ENCODE measurements around the gene ABCC11.

The ABCC11 gene

DNA sequence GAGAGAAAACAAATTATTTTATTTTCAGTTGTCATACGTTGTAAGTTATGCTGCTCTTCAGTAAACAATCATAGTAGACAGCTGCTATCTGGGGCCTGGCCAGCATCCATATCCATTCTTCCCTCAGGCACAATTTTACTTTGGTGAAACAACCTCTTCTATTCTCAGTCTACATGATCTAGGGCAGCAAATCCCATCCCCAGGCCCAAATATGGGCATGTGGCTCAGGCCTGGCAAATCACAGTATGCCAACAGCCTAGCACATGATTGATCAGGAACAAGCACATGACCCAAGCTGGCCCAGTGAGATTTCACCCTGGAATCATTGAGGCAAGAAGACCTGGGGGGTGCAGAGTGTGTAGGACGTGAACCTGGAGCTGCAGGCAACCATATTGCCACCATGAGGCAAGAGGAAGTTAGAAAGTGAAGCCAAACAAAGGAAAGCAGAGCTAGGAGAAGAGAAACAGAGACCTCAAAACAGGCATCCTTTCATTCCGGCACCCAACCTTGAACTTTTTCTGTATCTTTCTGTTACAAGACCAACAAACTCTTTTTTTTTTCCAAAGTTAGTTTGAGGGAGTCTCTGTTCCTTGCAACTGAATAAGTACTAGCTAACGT, 81.3 kb downstream of the ABCC11 start:
- TF ChIP-seq GATA3 (IDR thresholded peaks at IDR 0.05; ENCODE audit: low read depth, low read length) (no peak), GATA2 (IDR thresholded peaks at IDR 0.05; ENCODE audit: low read depth, low read length) (no peak)

DNA sequence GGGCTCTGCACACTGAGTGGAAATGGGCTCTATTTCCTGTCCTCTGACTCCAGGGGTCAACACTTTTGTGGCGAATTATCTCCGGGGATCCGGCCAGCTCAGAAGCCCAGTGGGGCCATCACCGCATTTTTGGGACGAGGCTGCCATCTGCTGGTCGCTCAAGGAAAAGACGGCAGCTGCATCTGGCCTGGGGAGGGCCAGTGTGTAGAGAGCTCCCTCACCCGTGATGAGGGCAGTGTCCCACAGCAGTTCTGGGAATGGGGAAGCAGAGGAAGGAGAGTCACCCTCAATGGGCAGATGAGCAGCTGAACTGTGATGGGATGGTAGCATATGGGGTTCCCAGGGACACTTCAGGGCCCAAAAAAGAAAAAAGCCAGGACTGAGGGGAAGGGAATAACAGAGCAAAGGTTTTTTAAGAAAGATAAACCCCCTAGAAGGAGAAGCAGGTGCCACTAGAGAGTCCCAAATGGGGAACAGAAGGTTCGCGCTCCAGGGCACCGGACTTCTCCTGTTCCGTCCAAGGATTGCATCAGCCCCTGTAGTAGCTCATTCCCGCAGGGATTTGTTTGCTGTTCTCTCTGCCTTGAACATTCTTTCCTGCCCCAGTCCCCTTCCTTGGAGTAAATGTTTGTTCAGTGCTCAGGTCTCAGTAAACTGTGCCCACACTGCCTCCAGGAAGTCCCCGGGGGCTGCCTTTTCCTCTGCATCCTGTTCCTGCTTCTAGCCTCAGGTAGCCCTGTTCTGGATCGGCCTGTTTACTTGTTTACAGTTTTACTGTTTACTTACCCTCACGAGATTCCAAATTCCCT, 82.2 kb downstream of the ABCC11 start:
- TF ChIP-seq GATA3 (IDR thresholded peaks at IDR 0.05; ENCODE audit: low read depth, low read length) = no peak
- no peak for TF ChIP-seq GATA2 (IDR thresholded peaks at IDR 0.05; ENCODE audit: low read depth, low read length)

DNA sequence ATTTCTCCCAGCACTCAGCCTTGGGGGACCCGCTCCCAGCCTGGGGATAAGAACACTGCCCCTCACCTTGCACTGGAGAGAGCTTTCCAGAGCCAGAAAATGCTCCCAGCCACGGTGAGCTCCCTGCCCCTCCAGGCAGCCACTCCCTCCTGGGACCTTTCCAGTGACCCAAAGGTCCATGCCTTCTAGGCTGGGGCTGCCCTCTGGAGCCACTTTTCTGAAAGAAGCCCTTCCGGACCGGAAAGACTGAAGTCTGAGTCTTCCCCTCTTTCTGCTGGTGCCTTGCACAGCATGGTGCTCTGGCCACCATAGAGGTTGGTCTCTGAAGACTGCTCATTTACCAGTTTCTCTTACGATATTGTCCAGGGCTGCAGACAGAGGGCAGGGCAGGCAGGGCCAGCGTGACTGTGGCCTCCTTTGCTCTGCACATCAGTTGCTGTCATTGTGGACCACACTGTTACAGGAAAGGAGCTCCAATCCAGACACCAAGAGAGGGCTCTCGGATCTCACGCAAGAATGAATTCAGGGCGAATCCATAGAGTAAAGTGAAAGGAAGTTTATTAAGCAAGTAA, 84.4 kb downstream of the ABCC11 start:
- TF ChIP-seq GATA3 (IDR thresholded peaks at IDR 0.05; ENCODE audit: low read depth, low read length) (no peak), GATA2 (IDR thresholded peaks at IDR 0.05; ENCODE audit: low read depth, low read length) (no peak)

DNA sequence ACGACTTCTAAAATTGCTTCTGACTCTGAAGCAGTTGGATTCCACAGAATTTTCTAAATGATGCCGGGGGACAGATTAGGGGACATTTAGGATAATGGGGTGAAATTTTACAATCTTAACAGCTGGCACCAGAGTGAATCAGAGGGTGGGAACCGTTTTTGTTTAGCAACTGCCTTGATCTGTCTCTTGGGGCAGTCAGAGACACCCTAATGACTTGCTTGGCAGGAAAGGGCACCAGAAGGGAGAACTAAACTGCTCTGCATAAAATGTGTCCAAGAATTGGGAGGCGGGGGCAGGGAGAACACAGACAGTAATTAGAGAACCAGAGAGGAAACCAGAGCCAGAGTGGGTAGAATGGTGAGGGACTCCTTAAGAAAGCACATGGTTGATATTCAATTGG, 85.4 kb downstream of the ABCC11 start:
- TF ChIP-seq GATA2 (IDR thresholded peaks at IDR 0.05; ENCODE audit: low read depth, low read length) (no peak), GATA3 (IDR thresholded peaks at IDR 0.05; ENCODE audit: low read depth, low read length) (no peak)

DNA sequence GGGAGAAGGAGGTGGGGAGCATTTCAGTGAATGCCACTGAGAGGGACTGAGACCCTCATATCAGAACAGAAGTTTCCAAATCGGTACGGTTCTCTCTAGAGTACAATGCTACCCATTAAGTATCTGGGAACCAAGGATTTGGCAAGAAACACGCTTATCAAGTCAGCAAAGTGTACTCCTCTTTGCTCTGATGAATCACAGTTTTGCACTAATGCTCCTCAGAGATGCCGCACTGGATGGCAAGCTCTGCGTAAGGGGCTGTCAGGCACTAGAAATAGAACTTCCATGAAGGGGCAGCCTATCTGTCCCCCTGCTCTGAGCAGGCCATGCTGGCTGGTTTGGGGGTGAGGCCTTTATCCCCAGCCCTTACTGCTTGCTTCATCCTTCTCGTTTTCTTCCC, 86.8 kb downstream of the ABCC11 start:
- TF ChIP-seq GATA2 (IDR thresholded peaks at IDR 0.05; ENCODE audit: low read depth, low read length) (no peak), GATA3 (IDR thresholded peaks at IDR 0.05; ENCODE audit: low read depth, low read length) (no peak)

- TF ChIP-seq GATA2 (IDR thresholded peaks at IDR 0.05; ENCODE audit: low read depth, low read length) (no peak), GATA3 (IDR thresholded peaks at IDR 0.05; ENCODE audit: low read depth, low read length) (no peak)
Measured at GRCh38 chr16:48158296-48158695, 89.0 kb downstream of the ABCC11 start.

DNA sequence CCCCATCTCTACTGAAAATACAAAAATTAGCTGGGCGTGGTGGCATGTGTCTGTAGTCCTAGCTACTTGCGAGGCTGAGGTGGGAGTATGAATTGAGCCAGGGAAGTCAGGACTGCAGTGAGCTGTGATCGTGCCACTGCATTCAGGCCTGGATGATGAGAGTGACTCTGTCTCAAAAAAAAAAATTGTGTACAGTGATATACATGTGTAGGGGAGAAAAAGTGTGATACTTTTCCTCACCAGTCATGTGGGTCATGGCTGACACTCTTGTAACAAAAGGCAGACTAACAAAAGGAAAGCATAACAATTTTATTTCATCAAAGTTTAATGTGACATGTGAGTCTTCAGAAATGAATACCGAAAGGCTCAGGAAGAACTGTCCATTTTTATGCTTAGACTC, 89.5 kb downstream of the ABCC11 start:
- TF ChIP-seq GATA2 (IDR thresholded peaks at IDR 0.05; ENCODE audit: low read depth, low read length) = no peak
- TF ChIP-seq GATA3 (IDR thresholded peaks at IDR 0.05; ENCODE audit: low read depth, low read length) = no peak

- TF ChIP-seq GATA3 (IDR thresholded peaks at IDR 0.05; ENCODE audit: low read depth, low read length) (no peak), GATA2 (IDR thresholded peaks at IDR 0.05; ENCODE audit: low read depth, low read length) (no peak)
Measured at GRCh38 chr16:48157302-48157701, 90.0 kb downstream of the ABCC11 start.

DNA sequence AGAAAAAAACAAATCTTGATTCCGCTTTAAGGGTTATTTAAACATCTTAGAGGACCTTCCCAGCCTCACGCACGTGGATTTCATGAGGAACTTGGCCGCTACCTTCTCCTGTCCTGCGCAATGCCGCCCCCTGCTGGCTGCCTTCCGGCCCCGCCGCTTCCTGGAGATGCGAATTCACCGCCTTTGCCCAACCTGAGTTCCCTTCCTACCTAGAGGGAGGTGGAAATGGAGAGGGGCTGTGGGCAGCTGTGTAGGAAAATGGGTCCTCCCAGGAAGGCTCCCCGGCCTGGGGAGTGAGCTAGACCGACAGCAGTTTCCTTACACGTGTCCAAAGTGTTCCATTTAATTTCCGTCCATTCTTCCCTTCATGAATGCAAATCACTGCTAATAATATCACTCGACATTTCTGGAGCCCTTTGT, 90.5 kb downstream of the ABCC11 start:
- TF ChIP-seq GATA3 (IDR thresholded peaks at IDR 0.05; ENCODE audit: low read depth, low read length) (no peak), GATA2 (IDR thresholded peaks at IDR 0.05; ENCODE audit: low read depth, low read length) (no peak)

GRCh38 chr16:48155926-48156789, 91.2 kb downstream of the ABCC11 start, which contains the start of gene ABCC12:
TSS of gene ABCC12 (minus strand) at chr16:48155993. CDS start at chr16:48146424, 9,569 bp downstream.
- TF ChIP-seq GATA3 (IDR thresholded peaks at IDR 0.05; ENCODE audit: low read depth, low read length) (no peak), GATA2 (IDR thresholded peaks at IDR 0.05; ENCODE audit: low read depth, low read length) (no peak)

DNA sequence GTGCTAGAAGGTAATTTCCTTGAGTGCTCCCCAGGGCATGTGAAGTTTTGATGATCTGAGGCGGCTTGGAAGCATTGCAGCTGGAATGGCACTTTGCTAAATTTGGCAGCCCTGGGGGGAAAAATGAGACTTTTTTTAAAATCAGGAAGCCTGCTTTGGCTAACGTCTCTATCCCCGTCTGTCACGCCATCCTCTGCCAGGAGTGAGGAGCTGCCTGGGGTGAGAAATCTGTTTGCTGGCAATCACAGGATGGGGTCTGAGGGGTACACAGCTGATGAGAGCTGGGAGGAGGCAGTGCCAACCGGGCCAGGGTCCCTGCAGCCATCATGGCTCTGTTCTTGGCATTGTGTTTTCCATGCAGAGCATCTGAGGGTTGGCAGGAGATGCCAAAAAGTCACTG, 93.6 kb downstream of the ABCC11 start:
- TF ChIP-seq GATA3 (IDR thresholded peaks at IDR 0.05; ENCODE audit: low read depth, low read length) = no peak
- TF ChIP-seq GATA2 (IDR thresholded peaks at IDR 0.05; ENCODE audit: low read depth, low read length) = no peak

- TF ChIP-seq GATA3 (IDR thresholded peaks at IDR 0.05; ENCODE audit: low read depth, low read length) (no peak), GATA2 (IDR thresholded peaks at IDR 0.05; ENCODE audit: low read depth, low read length) (no peak)
Measured at GRCh38 chr16:48152226-48152625, 95.1 kb downstream of the ABCC11 start.

DNA sequence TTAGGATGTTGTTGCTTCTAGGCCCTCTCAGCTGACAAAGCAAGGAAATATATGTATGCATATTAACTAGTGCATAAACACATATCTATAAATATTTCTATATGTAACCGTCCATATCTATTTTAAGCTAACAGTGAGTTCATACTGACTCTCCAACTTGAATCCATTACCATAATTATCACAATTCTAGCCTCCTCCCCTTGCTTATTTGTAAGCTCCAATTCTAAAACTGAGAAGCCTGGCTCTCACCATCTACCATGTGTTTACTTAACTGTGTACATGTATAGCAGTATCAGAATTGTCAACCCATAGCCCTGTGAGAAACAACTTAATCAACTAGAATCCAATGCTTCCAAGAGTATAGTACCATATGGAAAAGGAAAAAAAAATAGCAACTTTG, 96.6 kb downstream of the ABCC11 start:
- TF ChIP-seq GATA2 (IDR thresholded peaks at IDR 0.05; ENCODE audit: low read depth, low read length) (no peak), GATA3 (IDR thresholded peaks at IDR 0.05; ENCODE audit: low read depth, low read length) (no peak)

GRCh38 chr16:48146710-48147109, 100.6 kb downstream of the ABCC11 start:
- no peak for TF ChIP-seq GATA2 (IDR thresholded peaks at IDR 0.05; ENCODE audit: low read depth, low read length)
- no peak for TF ChIP-seq GATA3 (IDR thresholded peaks at IDR 0.05; ENCODE audit: low read depth, low read length)

Data from SH-SY5Y (cell line).